ENCODE results near the gene ZNF324. TPM values are rescaled to one million over a fixed set of nuclear protein-coding genes. Genes with fewer than 3 reads are reported as not detected.

The ZNF324 gene
- total and polyA plus RNA-seq, 2 of the 13 experiments (the other 11 are each of a cell fraction or from before 2014, with no cell fraction given): 1.1 to 4.7 TPM

DNA sequence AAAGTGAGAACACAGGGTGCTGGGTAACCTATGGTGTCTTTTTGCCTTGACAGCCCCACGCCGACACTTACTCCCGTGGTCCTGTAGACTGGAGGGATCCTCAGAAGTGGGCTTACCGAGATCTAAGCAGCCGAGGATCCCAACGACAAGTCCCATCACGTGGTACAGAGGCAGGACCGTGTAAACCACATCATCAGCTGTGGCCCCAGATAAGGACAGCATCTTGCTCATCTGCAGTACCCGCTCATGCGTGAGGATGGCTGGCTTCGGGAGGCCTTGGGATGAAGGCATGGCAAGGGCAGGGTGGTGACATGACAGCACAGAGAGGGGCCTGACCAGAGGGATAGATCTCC, 42.8 kb downstream of the ZNF324 start (continued):
- TF ChIP-seq ARID3A (IDR thresholded peaks at IDR 0.05; ENCODE audit: low read depth, low read length) (no peak), ZNF235 (CRISPR knock-in tag; IDR thresholded peaks at IDR 0.05; ENCODE audit: borderline replicate concordance) (no peak), BATF2 (CRISPR knock-in tag; IDR thresholded peaks at IDR 0.05) (no peak), ZNF607 (CRISPR knock-in tag; IDR thresholded peaks at IDR 0.05; ENCODE audit: borderline replicate concordance) (no peak), FOXC1 (CRISPR knock-in tag; IDR thresholded peaks at IDR 0.05; ENCODE audit: borderline replicate concordance) (no peak), ZSCAN31 (CRISPR knock-in tag; IDR thresholded peaks at IDR 0.05; ENCODE audit: low read depth) (no peak)
- TF ChIP-seq, protein P1, sequence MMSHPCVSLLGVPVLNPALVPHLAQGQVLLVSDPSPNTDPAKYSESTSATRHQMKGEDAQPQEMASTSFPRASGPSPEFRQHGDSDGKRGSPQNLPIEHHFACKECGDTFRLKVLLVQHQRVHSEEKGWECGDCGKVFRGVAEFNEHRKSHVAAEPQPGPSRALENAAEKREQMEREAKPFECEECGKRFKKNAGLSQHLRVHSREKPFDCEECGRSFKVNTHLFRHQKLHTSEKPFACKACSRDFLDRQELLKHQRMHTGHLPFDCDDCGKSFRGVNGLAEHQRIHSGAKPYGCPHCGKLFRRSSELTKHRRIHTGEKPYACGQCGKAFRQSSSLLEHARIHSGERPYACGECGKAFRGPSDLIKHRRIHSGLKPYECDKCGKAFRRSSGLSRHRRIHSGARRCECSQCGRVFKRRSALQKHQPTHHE (CRISPR knock-in tag; IDR thresholded peaks at IDR 0.05; ENCODE audit: borderline replicate concordance): no peak

- Histone ChIP-seq H3K79me2 (ENCODE audit: insufficient read depth, low read length) (peaks cover 7% of the 10 kb centered on the region), H3K4me2 (ENCODE audit: low read depth, low read length) (peak overlapping the region; percentile 85), H3K36me3 (replicated peaks in 1 of 2; ENCODE audit: control insufficient read depth in 1 of 2, insufficient read depth in 2 of 2, low read length in 2 of 2) (no peaks in the 10 kb centered on the region), H4K20me1 (ENCODE audit: insufficient read depth, low read length) (no peaks in the 10 kb centered on the region), H3K4me3 (replicated peaks in 1 of 3; ENCODE audit: insufficient read depth in 1 of 3, low read depth in 2 of 3, low read length in 3 of 3) (peak overlapping the region in 2 of 3 experiments; percentile 2 to 59; a peak in 3 of 6 replicates), H3K27ac (ENCODE audit: extremely low read length, insufficient read depth, low read length) (peak overlapping the region; percentile 79), H3K9ac (ENCODE audit: insufficient read depth, low read depth, low read length) (peak overlapping the region; percentile 60), H3K27me3 (ENCODE audit: control insufficient read depth in 1 of 2, insufficient read depth in 2 of 2, low read length in 2 of 2) (no peaks in the 10 kb centered on the region; a peak in 1 of 5 replicates), H3K4me1 (ENCODE audit: insufficient read depth, low read length) (peaks cover 57% of the 10 kb centered on the region), H3K9me3 (ENCODE audit: low read length) (no peaks in the 10 kb centered on the region), H2AFZ (ENCODE audit: low read length) (no peak overlapping the region)
- WGBS (ENCODE audit: low lambda C conversion rate): 0% methylated on average over 8 of the region's 8 CpGs
- ChIA-PET CTCF (ENCODE audit: low intra/inter-chr PET ratio, low total read pairs) (no interaction called here), POLR2A (interaction anchor here (0.5 to 5.8 kb wide), 7 partner anchors 10 to 148 kb away, joined by 3 to 44 read pairs (median 8); partner anchors contain the start of genes CHMP2A, TRIM28, UBE2M and ZBTB45)
- intact Hi-C loops (cut with micrococcal nuclease; ENCODE audit: unreplicated experiment) (no loop called here), in situ Hi-C loops (cut with HindIII; ENCODE audit: extremely low pct_ligation_motif_present, low pct_unique_long_range_greater_than_20kb) (no loop called here)
- no TSS peak for BruUV-seq (replicated peaks)
- FAIRE-seq (peak; percentile 90), DNase-seq (ENCODE audit: low spot score) (peak; percentile 81), ATAC-seq (peak; percentile 8)
- TF ChIP-seq, protein P2, sequence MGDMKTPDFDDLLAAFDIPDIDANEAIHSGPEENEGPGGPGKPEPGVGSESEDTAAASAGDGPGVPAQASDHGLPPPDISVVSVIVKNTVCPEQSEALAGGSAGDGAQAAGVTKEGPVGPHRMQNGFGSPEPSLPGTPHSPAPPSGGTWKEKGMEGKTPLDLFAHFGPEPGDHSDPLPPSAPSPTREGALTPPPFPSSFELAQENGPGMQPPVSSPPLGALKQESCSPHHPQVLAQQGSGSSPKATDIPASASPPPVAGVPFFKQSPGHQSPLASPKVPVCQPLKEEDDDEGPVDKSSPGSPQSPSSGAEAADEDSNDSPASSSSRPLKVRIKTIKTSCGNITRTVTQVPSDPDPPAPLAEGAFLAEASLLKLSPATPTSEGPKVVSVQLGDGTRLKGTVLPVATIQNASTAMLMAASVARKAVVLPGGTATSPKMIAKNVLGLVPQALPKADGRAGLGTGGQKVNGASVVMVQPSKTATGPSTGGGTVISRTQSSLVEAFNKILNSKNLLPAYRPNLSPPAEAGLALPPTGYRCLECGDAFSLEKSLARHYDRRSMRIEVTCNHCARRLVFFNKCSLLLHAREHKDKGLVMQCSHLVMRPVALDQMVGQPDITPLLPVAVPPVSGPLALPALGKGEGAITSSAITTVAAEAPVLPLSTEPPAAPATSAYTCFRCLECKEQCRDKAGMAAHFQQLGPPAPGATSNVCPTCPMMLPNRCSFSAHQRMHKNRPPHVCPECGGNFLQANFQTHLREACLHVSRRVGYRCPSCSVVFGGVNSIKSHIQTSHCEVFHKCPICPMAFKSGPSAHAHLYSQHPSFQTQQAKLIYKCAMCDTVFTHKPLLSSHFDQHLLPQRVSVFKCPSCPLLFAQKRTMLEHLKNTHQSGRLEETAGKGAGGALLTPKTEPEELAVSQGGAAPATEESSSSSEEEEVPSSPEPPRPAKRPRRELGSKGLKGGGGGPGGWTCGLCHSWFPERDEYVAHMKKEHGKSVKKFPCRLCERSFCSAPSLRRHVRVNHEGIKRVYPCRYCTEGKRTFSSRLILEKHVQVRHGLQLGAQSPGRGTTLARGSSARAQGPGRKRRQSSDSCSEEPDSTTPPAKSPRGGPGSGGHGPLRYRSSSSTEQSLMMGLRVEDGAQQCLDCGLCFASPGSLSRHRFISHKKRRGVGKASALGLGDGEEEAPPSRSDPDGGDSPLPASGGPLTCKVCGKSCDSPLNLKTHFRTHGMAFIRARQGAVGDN (CRISPR knock-in tag; IDR thresholded peaks at IDR 0.05): peak; percentile 40
- TF ChIP-seq ELF3 (CRISPR knock-in tag; IDR thresholded peaks at IDR 0.05) (no peak), NR2C2 (CRISPR knock-in tag; IDR thresholded peaks at IDR 0.05; ENCODE audit: borderline replicate concordance) (peak; percentile 90), ZBTB21 (CRISPR knock-in tag; IDR thresholded peaks at IDR 0.05) (no peak), FOXO1 (CRISPR knock-in tag; IDR thresholded peaks at IDR 0.05) (peak; percentile 67; the same call in 1 of the 2 replicates)
- TF ChIP-seq, protein P3, sequence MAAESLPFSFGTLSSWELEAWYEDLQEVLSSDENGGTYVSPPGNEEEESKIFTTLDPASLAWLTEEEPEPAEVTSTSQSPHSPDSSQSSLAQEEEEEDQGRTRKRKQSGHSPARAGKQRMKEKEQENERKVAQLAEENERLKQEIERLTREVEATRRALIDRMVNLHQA (CRISPR knock-in tag; IDR thresholded peaks at IDR 0.05): no peak
These were observed 43.4 kb downstream of the ZNF324 start for GRCh38 chr19:58510084-58510862.
